Measurements from ENCODE around the gene USP38.
A peak's percentile ranks its signal among the peaks of the same experiment; 100 is the strongest.

Gene USP38

DNA sequence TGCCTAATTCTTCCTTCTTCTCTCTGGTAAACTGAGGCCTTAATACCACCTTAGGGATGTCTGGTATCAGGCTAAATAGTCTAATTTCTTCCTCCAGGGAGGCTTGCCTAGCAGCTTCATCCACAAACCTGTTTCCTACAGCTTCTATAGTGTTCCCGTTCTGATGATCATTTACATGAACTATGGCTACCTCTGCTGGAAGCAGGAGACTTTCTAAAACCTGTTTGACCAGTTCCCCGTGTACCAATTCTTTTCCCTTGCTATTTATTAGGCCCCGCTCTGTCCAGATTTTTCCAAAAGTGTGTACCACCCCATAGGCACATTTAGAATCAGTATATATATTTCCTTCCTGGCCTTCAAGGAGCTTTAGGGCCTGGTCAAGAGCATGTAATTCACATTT, 5.8 kb upstream of the USP38 start:
- no peak overlapping the region for H3K4me3 ChIP-seq (ENCODE audit: low read length)
- peak; percentile 54 for DNase-seq (ENCODE audit: low read depth)
- peak; percentile 17 for TF ChIP-seq CTCF (IDR thresholded peaks at IDR 0.05; ENCODE audit: insufficient read depth, low read depth, low read length, missing control alignments)

DNA sequence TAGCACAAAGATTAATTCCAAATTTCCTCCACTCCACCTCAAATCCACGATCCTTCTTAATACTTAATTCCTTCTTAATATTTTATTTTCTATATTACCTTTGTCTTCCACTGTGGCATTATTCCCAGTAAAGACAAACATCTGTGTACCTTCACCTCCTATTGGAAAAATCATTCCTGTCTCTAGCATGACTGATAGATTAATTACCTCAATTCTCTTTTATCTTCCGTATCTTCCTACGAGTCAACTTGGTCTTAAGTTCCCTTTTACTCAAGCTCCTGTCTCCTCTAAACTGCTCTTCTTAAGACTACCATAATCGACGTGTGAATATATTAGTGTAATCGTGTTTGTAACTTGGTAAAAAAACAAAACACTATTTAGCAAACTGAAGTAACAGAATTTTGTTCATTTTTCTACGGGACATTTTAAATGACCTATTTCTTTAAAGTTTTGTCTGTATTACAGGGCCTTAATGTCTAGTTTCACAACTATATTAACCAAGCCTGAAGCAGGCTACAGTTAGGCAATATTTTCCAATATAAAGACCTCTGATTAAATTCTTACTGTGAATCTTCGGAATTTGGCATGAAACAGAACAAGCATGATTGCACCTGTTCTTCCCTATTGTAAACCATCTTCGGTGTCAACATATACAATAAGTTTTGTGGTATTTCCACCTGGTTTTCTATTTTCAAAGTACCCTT, 1.1 kb upstream of the USP38 start:
- no peak for TF ChIP-seq CTCF (IDR thresholded peaks at IDR 0.05; ENCODE audit: insufficient read depth, low read depth, low read length, missing control alignments)
- peak overlapping the region; percentile 65 for H3K4me3 ChIP-seq (ENCODE audit: low read length)

GRCh38 chr4:143184217-143184502, 557 bp upstream of the USP38 start:
- TF ChIP-seq CTCF (IDR thresholded peaks at IDR 0.05; ENCODE audit: insufficient read depth, low read depth, low read length, missing control alignments) = no peak
- peak overlapping the region; percentile 65 for H3K4me3 ChIP-seq (ENCODE audit: low read length)
- DNase-seq (ENCODE audit: low read depth) = no peak

More for the DNA sequence above, 1.1 kb upstream of the USP38 start:
- no peak for DNase-seq (ENCODE audit: low read depth)

DNA sequence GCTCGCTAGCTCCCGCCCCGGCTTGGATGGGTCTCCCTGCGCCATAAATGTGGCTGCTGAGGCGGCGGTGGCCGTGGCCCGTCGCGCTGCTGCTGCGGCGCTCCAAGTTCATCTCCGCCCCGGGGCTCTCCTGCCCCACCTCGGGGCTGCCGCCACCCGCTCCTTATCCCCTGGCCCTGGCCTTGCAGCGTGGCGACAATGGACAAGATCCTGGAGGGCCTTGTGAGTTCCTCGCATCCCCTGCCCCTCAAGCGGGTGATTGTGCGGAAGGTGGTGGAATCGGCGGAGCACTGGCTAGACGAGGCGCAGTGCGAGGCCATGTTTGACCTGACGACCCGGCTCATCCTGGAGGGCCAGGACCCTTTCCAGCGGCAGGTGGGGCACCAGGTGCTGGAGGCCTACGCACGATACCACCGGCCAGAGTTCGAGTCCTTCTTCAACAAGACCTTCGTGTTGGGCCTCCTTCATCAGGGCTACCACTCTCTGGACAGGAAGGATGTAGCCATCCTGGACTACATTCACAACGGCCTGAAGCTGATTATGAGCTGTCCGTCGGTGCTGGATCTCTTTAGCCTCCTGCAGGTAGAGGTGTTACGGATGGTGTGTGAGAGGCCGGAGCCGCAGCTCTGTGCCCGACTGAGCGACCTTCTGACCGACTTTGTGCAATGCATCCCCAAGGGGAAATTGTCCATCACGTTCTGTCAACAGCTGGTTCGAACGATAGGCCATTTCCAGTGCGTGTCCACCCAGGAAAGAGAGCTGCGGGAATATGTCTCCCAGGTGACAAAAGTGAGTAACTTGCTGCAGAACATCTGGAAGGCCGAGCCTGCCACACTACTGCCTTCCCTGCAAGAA, 763 bp downstream of the USP38 start:
- no peak for TF ChIP-seq CTCF (IDR thresholded peaks at IDR 0.05; ENCODE audit: insufficient read depth, low read depth, low read length, missing control alignments)
- H3K4me3 ChIP-seq (ENCODE audit: low read length) = peak overlapping the region; percentile 65
- DNase-seq (ENCODE audit: low read depth) = peak; percentile 29

DNA sequence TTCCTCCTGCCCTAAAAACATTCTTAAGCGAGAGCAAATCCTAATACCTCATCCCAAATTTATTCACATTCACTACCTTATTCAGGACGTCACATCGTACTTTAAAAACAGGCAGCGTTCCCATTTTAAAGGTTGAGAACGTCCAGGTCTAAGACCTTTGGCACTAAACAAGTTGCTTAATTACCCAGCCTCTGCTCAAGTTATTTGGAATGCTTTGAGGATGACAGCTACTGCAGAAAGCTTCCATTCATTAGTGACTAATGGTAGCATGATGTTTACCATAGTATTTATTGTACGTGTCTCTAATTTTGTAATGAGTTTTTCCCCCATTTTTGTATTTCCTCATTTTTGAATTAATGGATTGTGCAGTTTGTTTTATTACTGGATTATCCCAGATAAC, 1.5 kb downstream of the USP38 start:
- TF ChIP-seq CTCF (IDR thresholded peaks at IDR 0.05; ENCODE audit: insufficient read depth, low read depth, low read length, missing control alignments) = no peak
- peak; percentile 72 for DNase-seq (ENCODE audit: low read depth)
- peak overlapping the region; percentile 65 for H3K4me3 ChIP-seq (ENCODE audit: low read length)

DNA sequence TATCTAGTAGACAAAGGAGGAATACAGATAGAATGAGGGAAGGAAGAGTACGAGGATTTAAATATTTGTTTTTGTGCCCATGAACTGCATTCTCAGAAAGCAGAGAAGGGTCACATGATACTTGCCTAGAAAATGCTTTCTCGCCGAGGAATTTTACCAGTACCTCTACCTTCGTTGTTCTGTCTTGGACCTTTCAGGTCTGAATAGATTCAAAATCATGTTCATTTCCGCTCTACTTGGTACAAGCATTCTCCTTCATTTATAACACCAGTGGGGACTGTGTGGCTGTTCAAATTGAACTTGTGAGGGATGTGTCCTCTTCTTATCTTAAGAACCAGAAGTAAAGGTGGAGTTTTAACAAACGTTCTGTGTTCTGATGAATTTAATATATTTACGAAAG, 1.9 kb downstream of the USP38 start:
- peak; percentile 7 for DNase-seq (ENCODE audit: low read depth)
- no peak for TF ChIP-seq CTCF (IDR thresholded peaks at IDR 0.05; ENCODE audit: insufficient read depth, low read depth, low read length, missing control alignments)
- peak overlapping the region; percentile 65 for H3K4me3 ChIP-seq (ENCODE audit: low read length)

All from epithelial cell of esophagus (primary cell).